Hepatocyte (in vitro differentiated cells): ENCODE results near the gene STAC.

Experiments used
- CTCF ChIP-seq: fragments of 200-600 bp; sonication (generic); IDR thresholded peaks from 2 replicates; pipeline ENCODE4 v1.5.1; 2016; ENCODE audit warnings: antibody characterized with exemption, mild to moderate bottlenecking; ENCODE audit not compliant: poor library complexity
- EZH2 ChIP-seq: fragments of 200-600 bp; sonication (generic); IDR thresholded peaks from 2 replicates; pipeline ENCODE4 v1.6.1; 2016; ENCODE audit warnings: antibody characterized with exemption, mild to moderate bottlenecking, borderline replicate concordance

DNA sequence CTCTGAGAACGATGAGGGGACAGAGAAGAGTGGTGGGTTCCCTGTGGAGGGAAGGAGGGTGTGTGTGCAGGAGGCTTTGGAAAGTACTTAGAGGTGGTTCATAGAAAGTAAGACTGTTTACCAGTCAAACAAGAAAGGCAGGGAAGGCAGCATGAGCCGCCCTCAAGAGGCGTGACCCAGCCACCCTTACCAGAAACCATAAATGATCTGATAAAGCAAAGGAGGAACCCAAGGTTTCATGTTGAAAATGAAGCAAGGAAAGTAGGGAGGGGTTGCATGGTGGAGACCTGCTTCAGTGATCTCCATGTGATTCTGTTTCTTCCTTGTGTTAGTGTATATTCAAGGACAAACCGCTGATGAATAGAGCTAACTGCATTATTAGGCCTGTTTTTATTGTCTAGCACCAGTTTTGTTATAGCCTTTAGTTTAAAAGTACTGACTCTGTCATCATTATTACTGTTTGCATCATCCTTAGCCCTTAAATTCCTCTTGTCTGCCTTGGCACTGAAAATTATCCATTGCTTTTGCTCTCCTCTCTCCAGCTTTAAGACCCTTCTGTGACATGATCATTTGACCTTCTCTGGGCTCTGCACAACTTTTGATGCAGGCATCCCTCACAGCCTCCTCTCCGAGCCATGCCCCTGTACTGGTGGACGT lies 96.1 kb downstream of the STAC start:
- no peak for TF ChIP-seq EZH2
- no peak for TF ChIP-seq CTCF
